ENCODE measurements around the gene COPS7B.

COPS7B gene

GRCh38 chr2:231785413-231785812 lies 832 bp upstream of the COPS7B start:
- Mint-ChIP-seq H3K4me1 (peaks cover 59% of the 10 kb centered on the region), H3K27me3 (ENCODE audit: low read depth, poor library complexity) (no peaks in the 10 kb centered on the region), H3K27ac (peak overlapping the region; percentile 96)

GRCh38 chr2:231785822-231786176 lies 446 bp upstream of the COPS7B start:
- H3K4me3 Mint-ChIP-seq, result peak overlapping the region; percentile 94
- DNase-seq, result no peak
- H3K9me3 Mint-ChIP-seq, result no peaks in the 10 kb centered on the region
- peaks cover 59% of the 10 kb centered on the region for H3K4me1 Mint-ChIP-seq
- peak overlapping the region; percentile 96 for H3K27ac Mint-ChIP-seq
- no peak for TF ChIP-seq CTCF (IDR thresholded peaks at IDR 0.05)
- peaks cover 22% of the 10 kb centered on the region for H3K36me3 Mint-ChIP-seq (ENCODE audit: low read depth)
- H3K27me3 Mint-ChIP-seq (ENCODE audit: low read depth, poor library complexity), result no peaks in the 10 kb centered on the region

More at GRCh38 chr2:231785413-231785812, 832 bp upstream of the COPS7B start:
- no peak for TF ChIP-seq CTCF (IDR thresholded peaks at IDR 0.05)
- no peak for DNase-seq
- H3K4me3 Mint-ChIP-seq, result peak overlapping the region; percentile 94
- peaks cover 22% of the 10 kb centered on the region for H3K36me3 Mint-ChIP-seq (ENCODE audit: low read depth)
- no peaks in the 10 kb centered on the region for H3K9me3 Mint-ChIP-seq

GRCh38 chr2:231786917-231787292 lies 660 bp downstream of the COPS7B start:
- Mint-ChIP-seq H3K4me1 (peaks cover 54% of the 10 kb centered on the region), H3K9me3 (no peaks in the 10 kb centered on the region), H3K4me3 (peak overlapping the region; percentile 94), H3K27ac (peak overlapping the region; percentile 97), H3K27me3 (ENCODE audit: low read depth, poor library complexity) (no peaks in the 10 kb centered on the region), H3K36me3 (ENCODE audit: low read depth) (peaks cover 32% of the 10 kb centered on the region)
- TF ChIP-seq CTCF (IDR thresholded peaks at IDR 0.05), result no peak
- no peak for DNase-seq

- no peak for TF ChIP-seq CTCF (IDR thresholded peaks at IDR 0.05)
- Mint-ChIP-seq H3K4me1 (peaks cover 17% of the 10 kb centered on the region), H3K27ac (no peak overlapping the region), H3K9me3 (no peaks in the 10 kb centered on the region), H3K27me3 (ENCODE audit: low read depth, poor library complexity) (no peaks in the 10 kb centered on the region), H3K4me3 (no peak overlapping the region), H3K36me3 (ENCODE audit: low read depth) (peaks cover 46% of the 10 kb centered on the region)
- no peak for DNase-seq
Measured at GRCh38 chr2:231791107-231791506, 4.9 kb downstream of the COPS7B start.

GRCh38 chr2:231794383-231794782 lies 8.1 kb downstream of the COPS7B start:
- TF ChIP-seq CTCF (IDR thresholded peaks at IDR 0.05), result no peak
- Mint-ChIP-seq H3K4me1 (no peaks in the 10 kb centered on the region), H3K9me3 (no peaks in the 10 kb centered on the region), H3K27ac (no peak overlapping the region), H3K4me3 (no peak overlapping the region), H3K27me3 (ENCODE audit: low read depth, poor library complexity) (no peaks in the 10 kb centered on the region), H3K36me3 (ENCODE audit: low read depth) (peaks cover 61% of the 10 kb centered on the region)
- no peak for DNase-seq

GRCh38 chr2:231795525-231796327 lies 9.5 kb downstream of the COPS7B start:
- no peak for TF ChIP-seq CTCF (IDR thresholded peaks at IDR 0.05)
- Mint-ChIP-seq H3K4me1 (no peaks in the 10 kb centered on the region), H3K9me3 (no peaks in the 10 kb centered on the region), H3K27ac (no peak overlapping the region), H3K4me3 (no peak overlapping the region), H3K36me3 (ENCODE audit: low read depth) (peaks cover 50% of the 10 kb centered on the region), H3K27me3 (ENCODE audit: low read depth, poor library complexity) (no peaks in the 10 kb centered on the region)
- no peak for DNase-seq
